DOHH2 (cell line): ENCODE data around the gene WDFY4.

Experiments
- H3F3A ChIP-seq: fragments of 200-600 bp; sonication (generic), shearing (Covaris generic); 2 replicates; pipeline ENCODE4 v1.6.0; 2016; ENCODE audit warnings: antibody characterized with exemption, mild to moderate bottlenecking; ENCODE audit not compliant: control insufficient read depth, insufficient read depth
- H3K27ac ChIP-seq: fragments of 200-600 bp; sonication (generic); 2 replicates; pipeline ENCODE4 v1.5.1; 2014; ENCODE audit warnings: low read depth, mild to moderate bottlenecking, low read length, moderate library complexity
- H3K27me3 ChIP-seq: fragments of 200-600 bp; sonication (generic); 2 replicates; pipeline ENCODE4 v1.6.1; 2014; ENCODE audit warnings: mild to moderate bottlenecking, low read length, mixed read lengths; ENCODE audit not compliant: control insufficient read depth
- H3K36me3 ChIP-seq: fragments of 200-600 bp; sonication (generic); 2 replicates; pipeline ENCODE4 v1.6.1; 2014; ENCODE audit warnings: mild to moderate bottlenecking, low read length, moderate library complexity, mixed read lengths; ENCODE audit not compliant: control insufficient read depth
- H3K4me1 ChIP-seq: fragments of 200-600 bp; sonication (generic); 2 replicates; pipeline ENCODE4 v1.6.1; 2014; ENCODE audit warnings: mild to moderate bottlenecking, low read length, mixed read lengths; ENCODE audit not compliant: control insufficient read depth
- H3K4me2 ChIP-seq: fragments of 200-600 bp; sonication (generic); 2 replicates; pipeline ENCODE4 v1.6.0; 2014; ENCODE audit warnings: mild to moderate bottlenecking, low read length, moderate library complexity
- H3K4me3 ChIP-seq: fragments of 200-600 bp; sonication (generic); 2 replicates; pipeline ENCODE4 v1.5.1; 2014; ENCODE audit warnings: mild to moderate bottlenecking, low read length, mixed read lengths
- H3K79me2 ChIP-seq: fragments of 200-600 bp; sonication (generic); 2 replicates; pipeline ENCODE4 v1.6.1; 2014; ENCODE audit warnings: mild to moderate bottlenecking, low read length, mixed read lengths; ENCODE audit not compliant: control insufficient read depth
- H3K9me2 ChIP-seq: fragments of 200-600 bp; sonication (generic); replicated peaks from 2 replicates; pipeline ENCODE4 v1.6.1; 2014; ENCODE audit warnings: mild to moderate bottlenecking, low read length, mixed read lengths; ENCODE audit not compliant: control insufficient read depth
- H3K9me3 ChIP-seq: fragments of 200-600 bp; sonication (generic); 2 replicates; pipeline ENCODE4 v1.6.1; 2014; ENCODE audit warnings: antibody characterized with exemption, low read length, mixed read lengths; ENCODE audit not compliant: control insufficient read depth, insufficient read depth
- H4K20me1 ChIP-seq: fragments of 200-600 bp; sonication (generic); 2 replicates; pipeline ENCODE4 v1.6.0; 2014; ENCODE audit warnings: low read depth, mild to moderate bottlenecking, antibody characterized with exemption, low read length, moderate library complexity; ENCODE audit not compliant: control insufficient read depth, insufficient read depth
- EZH2phosphoT487 ChIP-seq: fragments of 200-600 bp; sonication (generic); IDR thresholded peaks from 2 replicates; pipeline ENCODE4 v1.6.1; 2017; ENCODE audit warnings: borderline replicate concordance, mild to moderate bottlenecking, antibody characterized with exemption, low read length, moderate library complexity, mixed read lengths
- TF ChIP-seq, protein P1 (sequence below): fragments of 200-600 bp; sonication (generic); IDR thresholded peaks from one replicate; pipeline ENCODE4 v1.5.1; 2014; ENCODE audit warnings: antibody characterized with exemption, mild to moderate bottlenecking, low read depth, low read length; ENCODE audit not compliant: poor library complexity, severe bottlenecking

The WDFY4 gene

DNA sequence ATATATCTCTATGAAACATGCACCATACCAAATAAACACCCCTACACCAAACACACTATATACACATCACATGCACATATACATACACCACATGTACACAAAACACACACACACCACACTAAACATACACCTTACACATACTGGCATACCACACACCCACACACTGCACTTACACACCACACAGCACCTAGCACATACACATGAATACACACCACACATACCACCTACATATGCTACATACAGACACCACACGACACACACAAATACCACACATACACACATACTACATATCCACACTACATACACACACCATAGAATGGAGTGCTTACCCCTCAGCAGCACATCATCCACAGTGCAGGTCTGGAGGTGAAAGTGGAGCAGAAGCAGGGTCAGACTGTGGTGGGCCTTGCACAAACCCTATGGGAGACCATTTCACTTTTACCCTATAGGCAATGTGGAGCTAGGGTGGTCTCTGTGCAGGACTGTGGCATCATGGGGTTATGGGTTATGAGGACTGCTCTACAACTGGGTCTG, 64.6 kb downstream of the WDFY4 start:
- TF ChIP-seq, protein P1, sequence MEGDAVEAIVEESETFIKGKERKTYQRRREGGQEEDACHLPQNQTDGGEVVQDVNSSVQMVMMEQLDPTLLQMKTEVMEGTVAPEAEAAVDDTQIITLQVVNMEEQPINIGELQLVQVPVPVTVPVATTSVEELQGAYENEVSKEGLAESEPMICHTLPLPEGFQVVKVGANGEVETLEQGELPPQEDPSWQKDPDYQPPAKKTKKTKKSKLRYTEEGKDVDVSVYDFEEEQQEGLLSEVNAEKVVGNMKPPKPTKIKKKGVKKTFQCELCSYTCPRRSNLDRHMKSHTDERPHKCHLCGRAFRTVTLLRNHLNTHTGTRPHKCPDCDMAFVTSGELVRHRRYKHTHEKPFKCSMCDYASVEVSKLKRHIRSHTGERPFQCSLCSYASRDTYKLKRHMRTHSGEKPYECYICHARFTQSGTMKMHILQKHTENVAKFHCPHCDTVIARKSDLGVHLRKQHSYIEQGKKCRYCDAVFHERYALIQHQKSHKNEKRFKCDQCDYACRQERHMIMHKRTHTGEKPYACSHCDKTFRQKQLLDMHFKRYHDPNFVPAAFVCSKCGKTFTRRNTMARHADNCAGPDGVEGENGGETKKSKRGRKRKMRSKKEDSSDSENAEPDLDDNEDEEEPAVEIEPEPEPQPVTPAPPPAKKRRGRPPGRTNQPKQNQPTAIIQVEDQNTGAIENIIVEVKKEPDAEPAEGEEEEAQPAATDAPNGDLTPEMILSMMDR: no peak
- no peak for TF ChIP-seq EZH2phosphoT487
- Histone ChIP-seq H3K4me1 (peaks cover 9% of the 10 kb centered on the region), H3K27me3 (no peaks in the 10 kb centered on the region), H3K9me3 (no peaks in the 10 kb centered on the region), H4K20me1 (no peaks in the 10 kb centered on the region), H3K4me3 (no peak overlapping the region), H3K27ac (no peak overlapping the region), H3K9me2 (no peaks in the 10 kb centered on the region), H3K79me2 (no peaks in the 10 kb centered on the region; the same call in 1 of the 2 replicates), H3F3A (no peaks in the 10 kb centered on the region), H3K36me3 (peaks cover 56% of the 10 kb centered on the region), H3K4me2 (no peak overlapping the region)

GRCh38 chr10:48750019-48750418, 65.3 kb downstream of the WDFY4 start:
- no peak for TF ChIP-seq EZH2phosphoT487
- TF ChIP-seq, protein P1: no peak
- H3K4me3 ChIP-seq: no peak overlapping the region

DNA sequence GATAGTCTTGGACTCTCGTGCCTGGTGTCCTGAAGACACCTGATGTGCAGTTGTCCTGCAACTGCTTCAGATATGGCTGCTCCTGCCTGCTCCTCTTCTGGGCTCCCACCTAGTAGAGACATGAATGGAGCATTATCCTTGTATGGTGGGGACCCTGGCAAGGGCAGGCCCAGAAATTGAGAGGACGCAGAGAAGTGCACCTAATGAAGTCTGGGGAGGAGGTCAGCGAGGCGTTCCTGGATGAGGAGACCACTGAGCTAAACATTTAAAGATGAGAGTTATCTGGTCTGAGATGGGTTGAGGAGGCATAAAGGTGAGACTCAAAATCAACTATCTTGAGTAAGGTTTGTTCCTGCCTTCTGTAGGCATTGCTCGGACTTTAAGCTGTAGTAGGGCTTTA, 66.3 kb downstream of the WDFY4 start:
- no peaks in the 10 kb centered on the region for H3F3A ChIP-seq
- H3K79me2 ChIP-seq: peaks cover 4% of the 10 kb centered on the region; the same call in 1 of the 2 replicates
- H3K36me3 ChIP-seq: peaks cover 46% of the 10 kb centered on the region
- H3K4me2 ChIP-seq: no peak overlapping the region
- no peak overlapping the region for H3K27ac ChIP-seq
- TF ChIP-seq, protein P1: no peak
- TF ChIP-seq EZH2phosphoT487: no peak
- H3K4me1 ChIP-seq: peaks cover 9% of the 10 kb centered on the region
- no peaks in the 10 kb centered on the region for H4K20me1 ChIP-seq
- no peaks in the 10 kb centered on the region for H3K9me2 ChIP-seq
- no peak overlapping the region for H3K4me3 ChIP-seq
- H3K9me3 ChIP-seq: no peaks in the 10 kb centered on the region
- H3K27me3 ChIP-seq: no peaks in the 10 kb centered on the region

More at GRCh38 chr10:48750019-48750418, 65.3 kb downstream of the WDFY4 start:
- Histone ChIP-seq H3K79me2 (no peaks in the 10 kb centered on the region), H3F3A (no peaks in the 10 kb centered on the region), H4K20me1 (no peaks in the 10 kb centered on the region), H3K9me2 (no peaks in the 10 kb centered on the region), H3K4me2 (no peak overlapping the region), H3K9me3 (no peaks in the 10 kb centered on the region), H3K36me3 (peaks cover 50% of the 10 kb centered on the region), H3K27ac (no peak overlapping the region), H3K27me3 (no peaks in the 10 kb centered on the region), H3K4me1 (peaks cover 9% of the 10 kb centered on the region)
